ENCODE measurements around the gene CERKL. TPM values are rescaled to one million over a fixed set of nuclear protein-coding genes. Genes with fewer than 3 reads are reported as not detected.

Gene CERKL
- total RNA-seq, 1 donor from 2014 or later: 5.8 TPM

DNA sequence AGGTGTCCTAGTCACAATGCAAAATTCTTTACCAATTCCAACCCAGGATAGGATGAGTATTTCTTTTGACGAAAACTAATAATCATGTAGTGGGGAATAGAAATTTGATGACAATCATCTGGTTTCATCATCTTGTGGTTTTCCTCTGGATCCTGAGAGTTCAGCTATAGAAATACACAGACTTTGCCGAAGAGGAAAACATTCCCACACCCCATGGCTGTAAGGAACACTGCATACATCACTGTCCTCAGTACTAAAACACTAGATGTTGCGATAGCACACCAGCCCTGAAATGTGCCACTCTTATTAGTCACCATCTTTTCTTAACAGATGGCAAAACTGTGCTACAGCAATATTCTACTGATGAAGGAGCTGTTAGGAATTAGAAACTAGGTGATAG is 29.4 kb downstream of the CERKL start:
- DNase-seq (ENCODE audit: low spot score): no peak

GRCh38 chr2:181626671-181627070 is 30.2 kb downstream of the CERKL start:
- no peak for DNase-seq (ENCODE audit: low spot score)

- DNase-seq (ENCODE audit: low spot score): no peak
Observed at GRCh38 chr2:181623159-181623558, 33.7 kb downstream of the CERKL start.

DNA sequence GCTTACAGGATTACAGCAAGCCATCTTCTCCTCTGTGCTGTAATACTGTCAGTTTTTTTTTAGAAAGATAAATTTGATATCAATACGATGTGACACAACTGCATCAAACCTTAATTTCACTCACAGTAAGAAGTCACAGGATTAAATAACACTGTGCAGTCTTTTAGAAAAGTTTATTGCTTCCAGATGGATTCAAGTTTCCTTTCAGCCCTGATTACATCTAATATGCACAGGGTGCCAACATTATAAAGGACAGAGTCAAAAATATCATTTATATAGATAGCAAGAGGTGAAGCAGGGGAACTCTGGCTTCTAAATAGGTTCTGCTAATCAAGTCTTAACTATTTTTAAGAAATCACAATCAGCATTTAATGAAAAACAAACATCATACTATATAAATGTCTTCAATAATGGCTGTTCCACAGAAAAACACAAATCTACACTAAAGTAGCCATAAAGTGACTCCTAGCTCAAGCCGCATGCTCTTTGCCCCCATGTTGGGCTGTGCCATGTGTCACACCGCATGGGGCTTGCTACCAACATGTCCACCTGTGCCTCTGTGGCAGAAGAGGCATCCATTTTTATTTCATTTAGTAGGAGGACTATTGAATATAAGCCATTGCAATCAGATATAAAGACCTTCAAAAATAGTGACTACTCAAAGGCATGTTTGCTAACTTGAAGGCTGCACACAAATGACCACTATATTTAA is 35.0 kb downstream of the CERKL start:
- DNase-seq (ENCODE audit: low spot score): no peak

GRCh38 chr2:181619516-181619915 is 37.4 kb downstream of the CERKL start:
- no peak for DNase-seq (ENCODE audit: low spot score)

DNA sequence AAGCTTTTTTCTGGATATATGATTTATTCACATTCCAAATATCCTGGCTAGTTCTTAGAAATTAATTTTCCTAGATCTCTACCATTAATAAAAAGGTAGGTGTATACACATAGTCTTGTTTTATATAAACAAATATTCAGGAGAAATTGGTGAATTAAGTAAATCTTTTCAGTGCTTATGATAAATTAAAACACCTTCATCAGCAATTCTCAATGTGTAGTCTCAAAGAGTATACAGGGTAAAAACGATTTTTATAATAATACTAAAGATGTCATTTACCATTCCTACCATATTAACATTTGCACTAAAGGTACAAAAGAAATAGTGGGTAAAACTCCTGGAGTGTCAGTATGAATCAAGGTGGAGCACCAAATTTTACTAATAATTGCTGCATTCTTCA is 40.2 kb downstream of the CERKL start:
- no peak for DNase-seq (ENCODE audit: low spot score)

DNA sequence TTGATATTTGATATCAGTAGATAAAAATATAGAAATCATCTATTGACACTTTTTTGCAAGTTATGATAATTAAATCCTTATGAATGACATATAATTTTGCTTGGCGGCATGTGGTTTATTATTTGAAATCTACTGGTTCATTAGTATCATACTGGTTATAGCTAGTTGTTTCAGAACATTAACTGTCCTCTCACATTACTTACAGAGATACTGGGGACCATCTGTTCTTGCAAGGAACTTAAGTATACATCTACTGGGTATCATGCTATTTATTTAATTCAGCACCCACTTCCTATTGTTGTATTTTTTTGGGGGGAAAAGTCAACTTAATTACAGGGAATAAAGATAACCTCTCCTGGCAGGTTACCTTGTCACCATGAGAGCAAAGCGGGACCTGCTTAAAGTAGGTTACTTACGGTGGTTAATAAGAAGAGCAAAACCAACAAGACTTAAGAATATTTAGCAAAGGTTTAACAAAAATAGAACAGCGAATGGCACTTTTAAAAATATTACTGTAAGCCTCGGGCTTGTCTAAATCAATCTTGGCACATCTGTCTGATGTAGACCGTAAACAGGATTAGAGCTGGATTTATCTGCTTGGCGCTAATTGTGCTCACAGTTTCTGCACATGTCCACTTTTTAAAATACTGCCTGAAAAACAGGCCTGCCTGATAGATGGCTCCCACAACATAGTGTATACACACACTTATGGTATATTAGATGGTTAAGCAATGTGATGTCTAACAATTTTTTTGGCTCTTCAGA is 41.8 kb downstream of the CERKL start:
- no peak for DNase-seq (ENCODE audit: low spot score)

DNA sequence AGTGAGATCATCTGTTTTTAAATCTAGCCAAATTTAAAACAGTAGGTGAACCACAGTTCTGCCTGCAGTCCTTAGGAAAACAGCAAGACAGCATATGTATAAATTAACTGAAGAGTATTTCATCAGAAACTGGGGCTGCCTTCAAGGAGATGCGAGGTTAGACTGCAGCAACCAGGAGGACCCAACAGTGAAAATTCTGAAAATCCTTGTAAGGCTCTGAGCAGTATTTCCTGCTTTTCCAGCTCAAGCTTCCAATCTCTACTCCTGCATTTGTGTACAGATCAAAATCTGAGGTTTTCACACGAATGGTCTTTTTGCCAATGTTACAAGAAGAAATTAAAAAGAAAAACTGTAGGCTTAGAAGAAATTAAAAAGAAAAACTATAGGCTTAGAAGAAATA is 43.7 kb downstream of the CERKL start:
- DNase-seq (ENCODE audit: low spot score): no peak

- DNase-seq (ENCODE audit: low spot score): no peak
Observed at GRCh38 chr2:181607629-181608590, 49.0 kb downstream of the CERKL start.

DNA sequence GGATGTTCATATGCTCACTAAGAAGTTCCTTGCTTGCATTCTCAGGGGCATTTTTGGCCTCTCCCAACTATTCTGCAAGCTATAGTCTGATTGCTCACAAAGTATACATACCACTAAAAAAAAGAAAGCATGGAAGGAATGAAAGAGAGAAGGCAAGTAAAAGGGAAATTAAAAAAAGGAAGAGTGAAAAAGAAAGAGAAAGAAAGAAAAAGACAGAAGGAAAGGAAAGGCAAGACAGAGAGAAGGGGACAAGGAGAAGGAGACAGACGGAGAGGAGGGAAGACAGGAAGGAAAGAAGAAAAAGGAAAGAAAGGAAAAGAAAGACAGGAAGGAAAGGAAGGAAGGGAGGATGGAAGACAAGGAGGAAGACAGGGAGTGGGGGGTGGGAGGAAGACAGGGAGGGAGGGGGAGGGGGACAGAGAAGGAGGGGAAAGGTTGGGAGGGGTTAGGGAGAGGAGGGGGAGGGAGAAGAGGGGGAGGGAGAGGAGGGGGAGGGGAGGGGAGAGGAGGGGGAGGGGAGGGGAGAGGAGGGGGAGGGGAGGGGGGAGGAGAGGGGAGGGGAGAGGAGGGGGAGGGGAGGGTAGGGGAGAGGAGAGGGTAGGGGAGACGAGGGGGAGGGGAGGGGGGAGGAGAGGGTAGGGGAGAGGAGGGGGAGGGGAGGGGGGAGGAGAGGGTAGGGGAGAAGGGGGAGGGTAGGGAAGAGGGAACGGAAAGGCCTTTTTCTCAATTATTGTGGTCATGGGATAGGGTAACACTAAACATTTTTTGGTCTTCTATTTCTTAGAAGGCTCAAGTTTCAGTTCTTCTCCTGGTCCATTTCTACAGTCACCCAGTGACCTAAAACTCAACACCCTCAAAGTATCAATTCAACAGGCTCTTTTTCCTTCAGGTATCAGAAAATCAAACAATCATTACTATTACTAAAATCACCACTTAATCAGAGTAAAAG is 50.7 kb downstream of the CERKL start:
- no peak for DNase-seq (ENCODE audit: low spot score)

GRCh38 chr2:181602017-181602416 is 54.9 kb downstream of the CERKL start:
- no peak for DNase-seq (ENCODE audit: low spot score)

DNA sequence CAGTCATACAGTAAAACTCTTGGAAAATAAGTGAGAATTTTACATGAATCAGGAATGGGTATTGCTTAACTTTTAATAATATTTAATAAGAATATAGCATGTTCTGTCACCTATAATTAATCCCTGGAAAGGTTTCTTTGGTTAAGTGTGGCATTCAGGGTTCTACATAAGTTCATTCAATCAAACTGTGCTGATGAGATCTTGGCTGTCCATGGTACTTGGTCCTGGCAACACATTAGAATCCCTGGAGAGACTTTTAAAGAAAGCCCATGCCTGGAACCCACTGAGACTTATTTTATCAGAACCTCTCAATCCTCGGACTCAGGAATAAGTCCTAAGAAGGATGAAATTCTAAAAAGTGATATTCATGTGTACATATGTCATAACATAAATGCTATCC is 60.3 kb downstream of the CERKL start:
- no peak for DNase-seq (ENCODE audit: low spot score)

- DNase-seq (ENCODE audit: low spot score): no peak
Observed at GRCh38 chr2:181594322-181594721, 62.6 kb downstream of the CERKL start.

GRCh38 chr2:181589779-181590178 is 67.1 kb downstream of the CERKL start:
- no peak for DNase-seq (ENCODE audit: low spot score)

DNA sequence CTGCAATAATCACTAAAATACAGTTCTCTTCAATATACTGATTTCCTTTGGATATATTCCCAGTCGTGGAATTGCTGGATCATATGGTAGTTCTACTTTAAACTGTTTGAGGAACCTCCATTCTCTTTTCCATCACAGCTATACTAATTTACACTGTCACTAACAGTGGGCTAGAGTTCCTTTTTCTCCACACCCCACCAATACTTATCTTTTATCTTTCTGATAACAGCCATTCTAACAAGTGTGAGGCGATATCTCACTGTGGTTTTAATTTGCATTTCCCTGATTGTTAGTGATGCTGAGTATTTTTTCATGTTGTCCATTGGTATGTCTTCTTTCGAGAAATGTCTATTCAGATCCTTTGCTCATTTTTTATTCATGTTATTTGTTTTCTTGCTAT is 68.4 kb downstream of the CERKL start:
- DNase-seq (ENCODE audit: low spot score): no peak

DNA sequence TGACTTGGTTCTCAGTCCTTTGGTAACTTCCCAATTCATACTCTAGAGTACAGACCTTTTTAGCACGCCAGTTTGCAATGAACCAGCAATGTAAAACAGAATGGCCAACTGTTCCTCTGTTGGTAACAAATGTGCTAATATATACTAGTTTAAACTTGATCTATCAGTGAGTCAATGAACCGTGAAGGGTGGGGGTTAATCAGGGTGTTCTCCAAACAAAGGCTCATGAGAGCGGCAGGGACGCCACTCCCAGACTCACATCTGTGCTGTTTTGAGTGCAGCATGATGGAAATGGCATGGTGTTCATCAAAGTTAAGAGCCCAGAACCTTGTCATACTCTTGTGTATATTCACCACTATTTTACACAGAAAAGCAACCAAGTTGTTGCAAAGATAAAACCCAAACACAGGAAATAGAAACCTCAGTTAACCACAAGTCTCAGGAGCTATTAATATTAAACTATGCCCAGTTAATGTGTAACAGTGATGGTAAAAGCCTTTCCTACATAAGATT is 70.3 kb downstream of the CERKL start:
- no peak for DNase-seq (ENCODE audit: low spot score)

- no peak for DNase-seq (ENCODE audit: low spot score)
Observed at GRCh38 chr2:181585732-181586131, 71.2 kb downstream of the CERKL start.

- no peak for DNase-seq (ENCODE audit: low spot score)
Observed at GRCh38 chr2:181581534-181581933, 75.4 kb downstream of the CERKL start.

GRCh38 chr2:181578829-181579228 is 78.1 kb downstream of the CERKL start:
- DNase-seq (ENCODE audit: low spot score): no peak

GRCh38 chr2:181576431-181576830 is 80.5 kb downstream of the CERKL start:
- no peak for DNase-seq (ENCODE audit: low spot score)

- no peak for DNase-seq (ENCODE audit: low spot score)
Observed at GRCh38 chr2:181575650-181576025, 81.3 kb downstream of the CERKL start.
